Endothelial cell of umbilical vein (primary cell): Measurements from ENCODE around the gene B3GAT2. TPM values are rescaled to one million over a fixed set of nuclear protein-coding genes. Genes with fewer than 3 reads are reported as not detected.
A peak's percentile ranks its signal among the peaks of the same experiment; 100 is the strongest.

Experiments
- BruUV-seq: library from RNA; stranded (reverse); fragments of 400-500 nt; replicated peaks from 2 replicates; lab custom pipeline; 2021; lab: Mats Ljungman, UMichigan
- CTCF ChIA-PET: fragments of 300-600, 350-600 bp; sonication (Branson Sonifier 250); formaldehyde crosslinking; loops from one replicate; lab custom pipeline; 2021; ENCODE audit warnings: antibody characterized with exemption, inconsistent platforms; lab: Charles Lee
- POLR2A ChIA-PET: fragments of 300-600, 350-600 bp; sonication (Branson Sonifier 250); formaldehyde crosslinking; loops from one replicate; lab custom pipeline; 2021; ENCODE audit warnings: antibody characterized with exemption, inconsistent platforms; lab: Charles Lee
- DNase-seq: peaks from one replicate; pipeline ENCODE4 v3.0.0-alpha.2; 2011; ENCODE audit warnings: low read depth, low spot score
- FAIRE-seq: peaks from 2 replicates; lab custom pipeline; 2011; peaks lifted over from hg19 to GRCh38; lab: Jason Lieb, UNC
- H2AFZ ChIP-seq: 2 replicates; pipeline ENCODE4 v1.6.0; 2012; ENCODE audit warnings: low read depth, low read length, control low read depth, inconsistent platforms
- H3K27ac ChIP-seq: 2 replicates; pipeline ENCODE4 v1.5.1; 2011; ENCODE audit warnings: low read depth, mild to moderate bottlenecking, control low read depth, low read length, moderate library complexity; ENCODE audit not compliant: insufficient read depth
- H3K27me3 ChIP-seq, 2 experiments: 2 replicates each; pipeline versions ENCODE4 v1.6.0 to v1.6.1; 2011; ENCODE audit warnings: low read length in 2 of 2, mixed read lengths in 1 of 2; ENCODE audit not compliant: control insufficient read depth in 2 of 2, insufficient read depth in 2 of 2
- H3K36me3 ChIP-seq, 2 experiments: 2 replicates in 1 of 2; 3 replicates in 1 of 2; pipeline ENCODE4 v1.5.1; 2011; ENCODE audit warnings: low read length in 2 of 2, mild to moderate bottlenecking in 1 of 2, moderate library complexity in 1 of 2; ENCODE audit not compliant: control insufficient read depth in 2 of 2, insufficient read depth in 2 of 2; ENCODE audit errors: extremely low read depth in 1 of 2
- H3K4me1 ChIP-seq: 3 replicates; pipeline ENCODE4 v1.5.1; 2011; ENCODE audit warnings: mild to moderate bottlenecking, low read length; ENCODE audit not compliant: control insufficient read depth, insufficient read depth; ENCODE audit errors: extremely low read depth
- H3K4me2 ChIP-seq: 2 replicates; pipeline ENCODE4 v1.6.1; 2011; ENCODE audit warnings: low read length, control low read depth, mixed read lengths; ENCODE audit not compliant: insufficient read depth
- H3K4me3 ChIP-seq, 3 experiments: fragments of 200-600 bp in 1 of 3; sonication (generic), shearing (Covaris generic) in 1 of 3; replicated peaks in 1 of 3; 2 replicates each; pipeline ENCODE4 v1.5.1; 2011 to 2016; ENCODE audit warnings: control low read depth in 3 of 3, low read length in 3 of 3, mild to moderate bottlenecking in 2 of 3, inconsistent platforms in 1 of 3, low read depth in 1 of 3, moderate library complexity in 1 of 3; ENCODE audit not compliant: insufficient read depth in 1 of 3
- H3K79me2 ChIP-seq: 2 replicates; pipeline ENCODE4 v1.6.0; 2012; ENCODE audit warnings: low read length, inconsistent platforms; ENCODE audit not compliant: control insufficient read depth, insufficient read depth
- H3K9ac ChIP-seq: replicated peaks from 2 replicates; pipeline ENCODE3; 2011; ENCODE audit warnings: low read length, control low read depth; ENCODE audit not compliant: insufficient read depth; ENCODE audit errors: extremely low read depth
- H3K9me1 ChIP-seq: replicated peaks from 3 replicates; pipeline ENCODE4 v1.6.0; 2011; ENCODE audit warnings: mild to moderate bottlenecking, low read length; ENCODE audit not compliant: control insufficient read depth, insufficient read depth; ENCODE audit errors: extremely low read depth
- H3K9me3 ChIP-seq: replicated peaks from 2 replicates; pipeline ENCODE4 v1.5.1; 2012; ENCODE audit warnings: low read length, inconsistent platforms; ENCODE audit not compliant: control insufficient read depth, insufficient read depth
- H4K20me1 ChIP-seq: replicated peaks from 2 replicates; pipeline ENCODE3; 2011; ENCODE audit warnings: mild to moderate bottlenecking, low read length; ENCODE audit not compliant: control insufficient read depth, insufficient read depth; ENCODE audit errors: extremely low read depth
- EZH2 ChIP-seq: IDR thresholded peaks from 2 replicates; pipeline ENCODE4 v1.6.1; 2012; ENCODE audit warnings: borderline replicate concordance, low read depth, mild to moderate bottlenecking, moderate library complexity, low read length, inconsistent platforms; ENCODE audit not compliant: severe bottlenecking
- FOS ChIP-seq: IDR thresholded peaks from 2 replicates; pipeline ENCODE4 v1.6.1; 2011; ENCODE audit warnings: mild to moderate bottlenecking, low read length, moderate library complexity, borderline replicate concordance; ENCODE audit not compliant: insufficient read depth
- JUN ChIP-seq: IDR thresholded peaks from 2 replicates; pipeline ENCODE4 v1.6.1; 2011; ENCODE audit warnings: borderline replicate concordance, low read depth; ENCODE audit not compliant: insufficient read length, insufficient read depth
- MYC ChIP-seq: IDR thresholded peaks from one replicate; pipeline ENCODE4 v1.6.1; 2011; ENCODE audit warnings: mild to moderate bottlenecking, low read depth, low read length
- dilution Hi-C: fragments of 300-500 bp; cut with MboI; formaldehyde crosslinking; loops from one replicate; pipeline ENCODE4 v1.15.0; 2019; ENCODE audit warnings: low sequenced_read_pairs; ENCODE audit not compliant: extremely low pct_ligation_motif_present
- intact Hi-C: fragments of 100-400 bp; cut with micrococcal nuclease; formaldehyde crosslinking; loops from one replicate; pipeline ENCODE4 v1.10.0; 2022
- polyA plus RNA-seq, 4 experiments: library from polyadenylated mRNA; depleted of rRNA in 3 of 4; stranded (reverse) in 3 of 4; unstranded in 1 of 4; fragments of >200 nt; gene quantifications; 2 replicates each; pipeline versions ENCODE4 v1.2.1 to v1.2.3, GENCODE V29; 2011 to 2012; ENCODE audit warnings: missing spikeins in 1 of 4
- total RNA-seq: library from RNA; stranded (reverse); gene quantifications from 2 replicates; pipeline ENCODE4 v1.2.3, GENCODE V29; 2021
- TF ChIP-seq, protein P1 (sequence below), 2 donors: IDR thresholded peaks; 1 replicate in 1 of 2; 2 replicates in 1 of 2; pipeline ENCODE4 v1.5.1; 2011; ENCODE audit warnings: low read length in 2 of 2, mild to moderate bottlenecking in 2 of 2, moderate library complexity in 2 of 2, control low read depth in 1 of 2, inconsistent platforms in 1 of 2, low read depth in 1 of 2; ENCODE audit not compliant: insufficient read depth in 1 of 2; ENCODE audit errors: extremely low read depth in 1 of 2
- TF ChIP-seq, protein P2 (sequence below): IDR thresholded peaks from 2 replicates; pipeline ENCODE4 v1.6.1; 2011; ENCODE audit not compliant: insufficient read depth, insufficient read length

The B3GAT2 gene
- total and polyA plus RNA-seq, 2 donors (not counting 3 experiments of a cell fraction or from before 2014, with no cell fraction given) = not detected

DNA sequence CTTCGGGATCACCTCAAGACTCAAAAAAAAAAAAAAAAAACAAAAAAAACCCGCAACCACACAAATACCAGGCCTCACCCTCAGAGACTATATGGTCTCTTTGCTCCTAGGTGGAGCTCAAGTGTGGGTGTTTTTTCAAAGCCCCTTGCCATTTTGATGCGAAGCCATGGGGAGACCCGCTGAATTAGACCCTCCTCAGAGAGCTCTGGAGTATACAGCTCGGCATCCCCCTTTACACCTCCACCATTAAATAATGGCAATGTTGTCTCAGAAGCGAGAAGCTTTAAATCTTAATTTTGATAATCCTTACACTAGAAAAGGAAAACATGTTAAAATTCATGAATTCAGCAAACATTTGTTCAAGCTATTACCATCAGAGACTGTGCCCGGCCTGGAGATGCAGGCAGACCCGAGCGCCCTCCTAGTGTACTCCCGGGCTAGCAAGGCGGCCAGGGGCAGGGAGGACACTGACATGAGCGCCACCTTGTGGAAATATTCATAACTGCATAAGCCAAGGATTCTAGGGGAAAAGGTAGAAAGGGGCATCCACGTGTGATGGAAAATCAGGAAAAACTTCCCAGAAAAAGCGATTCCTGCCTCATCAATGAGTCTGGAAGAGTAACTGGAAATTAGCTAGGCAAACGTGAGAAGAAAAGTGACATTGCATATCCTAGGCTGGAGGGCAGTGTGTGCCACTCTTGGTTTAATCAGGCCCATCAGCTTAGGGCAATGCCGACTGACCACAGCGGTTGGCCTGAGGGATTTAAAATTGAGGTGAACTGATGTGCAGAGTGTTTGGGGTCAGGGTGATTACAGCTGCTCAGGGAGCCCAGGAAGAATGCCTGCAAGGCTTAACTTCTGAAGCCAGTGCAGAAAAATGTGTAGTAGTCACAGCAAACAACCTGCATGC is 72.5 kb downstream of the B3GAT2 start:
- peak; percentile 55 for DNase-seq
- dilution Hi-C loops (no loop called here), intact Hi-C loops (loop anchor here (1.0 to 10.0 kb wide), 8 partner anchors 72 to 660 kb away; no protein-coding TSS in a partner anchor)
- no peak overlapping the region for H3K9ac ChIP-seq
- H3K9me1 ChIP-seq = no peaks in the 10 kb centered on the region
- peak; percentile 75 for FAIRE-seq
- no peak for TF ChIP-seq MYC
- TF ChIP-seq, protein P1, sequence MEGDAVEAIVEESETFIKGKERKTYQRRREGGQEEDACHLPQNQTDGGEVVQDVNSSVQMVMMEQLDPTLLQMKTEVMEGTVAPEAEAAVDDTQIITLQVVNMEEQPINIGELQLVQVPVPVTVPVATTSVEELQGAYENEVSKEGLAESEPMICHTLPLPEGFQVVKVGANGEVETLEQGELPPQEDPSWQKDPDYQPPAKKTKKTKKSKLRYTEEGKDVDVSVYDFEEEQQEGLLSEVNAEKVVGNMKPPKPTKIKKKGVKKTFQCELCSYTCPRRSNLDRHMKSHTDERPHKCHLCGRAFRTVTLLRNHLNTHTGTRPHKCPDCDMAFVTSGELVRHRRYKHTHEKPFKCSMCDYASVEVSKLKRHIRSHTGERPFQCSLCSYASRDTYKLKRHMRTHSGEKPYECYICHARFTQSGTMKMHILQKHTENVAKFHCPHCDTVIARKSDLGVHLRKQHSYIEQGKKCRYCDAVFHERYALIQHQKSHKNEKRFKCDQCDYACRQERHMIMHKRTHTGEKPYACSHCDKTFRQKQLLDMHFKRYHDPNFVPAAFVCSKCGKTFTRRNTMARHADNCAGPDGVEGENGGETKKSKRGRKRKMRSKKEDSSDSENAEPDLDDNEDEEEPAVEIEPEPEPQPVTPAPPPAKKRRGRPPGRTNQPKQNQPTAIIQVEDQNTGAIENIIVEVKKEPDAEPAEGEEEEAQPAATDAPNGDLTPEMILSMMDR (IDR thresholded peaks at IDR 0.05; ENCODE audit: extremely low read depth in 1 of 2, insufficient read depth in 1 of 2, low read depth in 1 of 2, low read length in 2 of 2) = peak; percentile 74
- POLR2A ChIA-PET = no interaction called here
- H3K4me1 ChIP-seq = no peaks in the 10 kb centered on the region
- no peaks in the 10 kb centered on the region for H3K79me2 ChIP-seq
- no peaks in the 10 kb centered on the region for H3K9me3 ChIP-seq
- no peak overlapping the region for H3K4me3 ChIP-seq
- no peaks in the 10 kb centered on the region for H3K36me3 ChIP-seq
- no peak overlapping the region for H3K27ac ChIP-seq
- BruUV-seq = no TSS peak
- H4K20me1 ChIP-seq = no peaks in the 10 kb centered on the region
- H3K4me2 ChIP-seq = no peak overlapping the region
- peaks cover 2% of the 10 kb centered on the region in 2 experiments for H3K27me3 ChIP-seq
- H2AFZ ChIP-seq = no peak overlapping the region
- CTCF ChIA-PET = interaction anchor here (0.5 to 5.0 kb wide), 33 partner anchors 9 to 665 kb away, joined by 3 to 118 read pairs (median 5); partner anchors contain the start of genes B3GAT2 and SMAP1

DNA sequence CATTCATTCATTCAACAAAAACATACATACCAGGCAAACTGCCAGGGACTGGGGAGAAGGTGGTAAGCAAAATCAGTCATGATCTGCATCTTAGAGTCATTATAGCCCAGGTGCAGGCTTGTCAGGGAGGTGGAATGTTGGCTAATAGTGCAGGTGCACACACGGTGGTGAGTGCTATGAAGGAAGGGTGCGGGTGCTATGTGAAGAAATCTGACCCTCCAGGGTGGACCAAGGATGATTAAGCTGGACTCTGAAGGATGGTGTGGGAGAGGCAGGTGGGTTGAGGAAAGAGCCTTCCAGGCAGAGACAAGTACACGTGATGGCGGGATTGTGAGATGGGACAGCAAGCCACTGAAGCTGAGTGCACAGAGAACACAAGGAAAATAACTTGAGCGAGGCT is 77.4 kb downstream of the B3GAT2 start:
- DNase-seq (no peak), FAIRE-seq (no peak)
- Histone ChIP-seq H3K4me1 (no peaks in the 10 kb centered on the region), H3K9me1 (no peaks in the 10 kb centered on the region), H3K36me3 (no peaks in the 10 kb centered on the region), H3K27ac (no peak overlapping the region), H3K4me3 (no peak overlapping the region), H3K4me2 (no peak overlapping the region), H4K20me1 (no peaks in the 10 kb centered on the region), H3K9ac (no peak overlapping the region), H2AFZ (no peak overlapping the region), H3K27me3 (peaks cover 2 to 3% of the 10 kb centered on the region in 2 experiments), H3K9me3 (no peaks in the 10 kb centered on the region), H3K79me2 (no peaks in the 10 kb centered on the region)
- intact Hi-C loops = no loop called here
- POLR2A ChIA-PET = no interaction called here
- TF ChIP-seq FOS (no peak), JUN (no peak), EZH2 (no peak)
- TF ChIP-seq, protein P2, sequence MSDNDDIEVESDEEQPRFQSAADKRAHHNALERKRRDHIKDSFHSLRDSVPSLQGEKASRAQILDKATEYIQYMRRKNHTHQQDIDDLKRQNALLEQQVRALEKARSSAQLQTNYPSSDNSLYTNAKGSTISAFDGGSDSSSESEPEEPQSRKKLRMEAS = no peak
- TF ChIP-seq, protein P1 (IDR thresholded peaks at IDR 0.05; ENCODE audit: extremely low read depth in 1 of 2, insufficient read depth in 1 of 2, low read depth in 1 of 2, low read length in 2 of 2) = no peak
- CTCF ChIA-PET = interaction anchor here (0.6 to 2.0 kb wide), 4 partner anchors 12 to 174 kb away, joined by 4 to 8 read pairs (median 4); no protein-coding TSS in a partner anchor
- dilution Hi-C loops = no loop called here
- BruUV-seq = no TSS peak
